Suprapubic skin (tissue), 4 donors: ENCODE measurements around the gene CCT8. TPM values are rescaled to one million over a fixed set of nuclear protein-coding genes. Genes with fewer than 3 reads are reported as not detected.

Experiments used
- DNase-seq, 2 donors: peaks; one replicate each; pipeline ENCODE4 v3.0.0-alpha.2; 2019; ENCODE audit warnings: low spot score in 2 of 2
- H3K27ac ChIP-seq: fragments of 200-600 bp; sonication (generic); one replicate; pipeline ENCODE4 v1.5.1; 2019
- H3K27me3 ChIP-seq: fragments of 200-600 bp; sonication (generic); one replicate; pipeline ENCODE4 v1.5.1; 2019
- H3K36me3 ChIP-seq: fragments of 200-600 bp; sonication (generic); one replicate; pipeline ENCODE4 v1.5.1; 2019
- H3K4me1 ChIP-seq: fragments of 200-600 bp; sonication (generic); one replicate; pipeline ENCODE4 v1.5.1; 2019
- H3K4me3 ChIP-seq: fragments of 200-600 bp; sonication (generic); one replicate; pipeline ENCODE4 v1.5.1; 2019; ENCODE audit warnings: mild to moderate bottlenecking
- H3K9me3 ChIP-seq: fragments of 200-600 bp; sonication (generic); one replicate; pipeline ENCODE4 v1.5.1; 2019
- EP300 ChIP-seq: sonication (generic); formaldehyde crosslinking; IDR thresholded peaks from one replicate; pipeline ENCODE4 v1.6.1; 2017; ENCODE audit warnings: antibody characterized with exemption
- POLR2A ChIP-seq, 2 donors: fragments of 450-650 bp; IDR thresholded peaks; one replicate each; pipeline ENCODE4 v1.6.1; 2017; ENCODE audit warnings: antibody characterized with exemption in 2 of 2, mild to moderate bottlenecking in 2 of 2, moderate library complexity in 2 of 2
- POLR2AphosphoS5 ChIP-seq, 3 donors: sonication (generic); formaldehyde crosslinking; IDR thresholded peaks; one replicate each; pipeline ENCODE4 v1.6.1; 2017; ENCODE audit warnings: antibody characterized with exemption in 3 of 3
- WGBS: methylation state at CpG from one replicate; pipeline ENCODE4 v1.1.5; 2018; 5-methylcytosine and 5-hydroxymethylcytosine counted together
- total RNA-seq, 4 donors: library from RNA; depleted of rRNA; stranded (reverse); fragments of >200 nt; gene quantifications; one replicate each; pipeline ENCODE4 v1.1.0, GENCODE V29; 2016
- TF ChIP-seq, protein P1 (sequence below), 2 donors: fragments of 200-600 bp in 1 of 2; fragments of 450-650 bp in 1 of 2; sonication (generic) in 1 of 2; IDR thresholded peaks; one replicate each; pipeline ENCODE4 v1.5.1; 2016 to 2019; ENCODE audit warnings: antibody characterized with exemption in 2 of 2, mild to moderate bottlenecking in 1 of 2, moderate library complexity in 1 of 2

Gene CCT8
- total RNA-seq, 4 donors from 2014 or later = 92.1 to 99.8 (median 95.7) TPM

DNA sequence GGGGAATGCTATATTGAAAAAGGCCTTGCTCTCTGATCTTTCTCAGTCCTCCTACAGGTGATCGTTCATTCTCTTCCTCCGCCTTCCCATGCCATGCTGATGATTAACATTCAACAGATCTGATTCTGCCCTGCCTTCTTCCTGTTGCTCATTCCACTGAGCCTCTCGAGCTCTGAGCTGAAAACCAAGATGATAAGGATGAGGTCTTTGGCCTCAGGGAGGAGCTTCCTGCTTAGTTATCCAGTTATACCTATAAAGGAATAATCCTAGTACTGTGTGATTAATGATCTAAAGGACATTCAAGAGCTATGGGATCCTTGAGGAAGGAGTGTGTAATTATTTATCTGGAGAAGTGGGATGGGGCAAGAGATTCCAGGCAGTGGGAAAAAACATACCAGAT is 31.8 kb upstream of the CCT8 start:
- Histone ChIP-seq H3K27me3 (no peaks in the 10 kb centered on the region), H3K36me3 (no peaks in the 10 kb centered on the region), H3K27ac (no peak overlapping the region), H3K9me3 (no peaks in the 10 kb centered on the region), H3K4me3 (no peak overlapping the region), H3K4me1 (no peaks in the 10 kb centered on the region)
- WGBS = 82% methylated on average over 3 of the region's 3 CpGs
- DNase-seq = no peak
- TF ChIP-seq, protein P1, sequence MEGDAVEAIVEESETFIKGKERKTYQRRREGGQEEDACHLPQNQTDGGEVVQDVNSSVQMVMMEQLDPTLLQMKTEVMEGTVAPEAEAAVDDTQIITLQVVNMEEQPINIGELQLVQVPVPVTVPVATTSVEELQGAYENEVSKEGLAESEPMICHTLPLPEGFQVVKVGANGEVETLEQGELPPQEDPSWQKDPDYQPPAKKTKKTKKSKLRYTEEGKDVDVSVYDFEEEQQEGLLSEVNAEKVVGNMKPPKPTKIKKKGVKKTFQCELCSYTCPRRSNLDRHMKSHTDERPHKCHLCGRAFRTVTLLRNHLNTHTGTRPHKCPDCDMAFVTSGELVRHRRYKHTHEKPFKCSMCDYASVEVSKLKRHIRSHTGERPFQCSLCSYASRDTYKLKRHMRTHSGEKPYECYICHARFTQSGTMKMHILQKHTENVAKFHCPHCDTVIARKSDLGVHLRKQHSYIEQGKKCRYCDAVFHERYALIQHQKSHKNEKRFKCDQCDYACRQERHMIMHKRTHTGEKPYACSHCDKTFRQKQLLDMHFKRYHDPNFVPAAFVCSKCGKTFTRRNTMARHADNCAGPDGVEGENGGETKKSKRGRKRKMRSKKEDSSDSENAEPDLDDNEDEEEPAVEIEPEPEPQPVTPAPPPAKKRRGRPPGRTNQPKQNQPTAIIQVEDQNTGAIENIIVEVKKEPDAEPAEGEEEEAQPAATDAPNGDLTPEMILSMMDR (IDR thresholded peaks at IDR 0.05) = no peak
- TF ChIP-seq POLR2A (IDR thresholded peaks at IDR 0.05) (no peak), POLR2AphosphoS5 (IDR thresholded peaks at IDR 0.05) (no peak), EP300 (no peak)

DNA sequence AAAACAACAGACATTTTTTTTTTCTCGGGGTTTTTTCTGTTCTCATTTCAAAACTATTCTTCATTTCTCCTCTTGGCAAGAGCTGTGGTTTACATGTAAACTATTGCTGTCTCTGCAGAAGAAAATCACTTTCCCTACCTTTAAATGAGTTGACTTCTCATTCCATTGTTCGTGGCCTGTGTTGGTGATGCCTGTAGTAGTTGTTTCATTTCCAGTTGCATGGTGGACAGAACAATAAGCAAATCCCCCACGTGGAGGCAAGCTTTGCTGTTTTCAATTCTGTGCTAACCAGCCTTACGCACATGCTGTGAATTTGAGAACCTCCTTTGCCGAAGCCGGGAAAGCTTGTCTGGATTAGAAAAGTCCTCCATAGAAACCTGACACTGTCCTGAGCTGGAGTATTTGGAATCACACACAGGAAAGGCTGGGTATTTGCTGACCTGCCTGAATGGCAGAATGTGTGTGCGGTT is 30.8 kb upstream of the CCT8 start:
- Histone ChIP-seq H3K9me3 (no peaks in the 10 kb centered on the region), H3K4me1 (no peaks in the 10 kb centered on the region), H3K36me3 (no peaks in the 10 kb centered on the region), H3K4me3 (no peak overlapping the region), H3K27me3 (no peaks in the 10 kb centered on the region), H3K27ac (no peak overlapping the region)
- no peak for DNase-seq
- TF ChIP-seq POLR2AphosphoS5 (IDR thresholded peaks at IDR 0.05) = no peak
- no peak for TF ChIP-seq POLR2A (IDR thresholded peaks at IDR 0.05)
- TF ChIP-seq, protein P1 (IDR thresholded peaks at IDR 0.05) = no peak
- no peak for TF ChIP-seq EP300
- WGBS = 82% methylated on average over 7 of the region's 7 CpGs

DNA sequence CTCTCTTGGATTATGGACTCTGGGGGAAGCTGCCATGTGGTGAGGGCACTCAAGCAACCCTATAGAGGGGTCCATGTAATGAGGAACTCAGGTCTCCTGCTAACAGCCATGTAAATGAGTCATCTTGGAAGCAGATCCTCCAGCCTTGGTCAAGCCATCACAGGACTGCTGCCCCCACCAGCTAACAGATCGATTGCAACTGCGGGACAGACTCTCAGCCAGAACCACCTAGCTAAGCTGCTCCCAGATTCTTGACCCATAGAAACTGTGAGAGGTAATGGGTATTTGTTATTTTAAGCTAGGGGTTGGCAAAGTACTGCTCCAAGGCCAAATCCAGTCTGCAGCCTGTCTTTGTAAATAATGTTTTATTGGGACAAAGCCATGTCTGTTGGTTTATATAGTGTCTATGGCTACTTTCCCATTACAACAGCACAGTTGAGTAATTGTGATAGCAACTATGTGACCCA is 29.4 kb upstream of the CCT8 start:
- no peak overlapping the region for H3K4me3 ChIP-seq
- H3K4me1 ChIP-seq = no peaks in the 10 kb centered on the region
- whole genome bisulfite sequencing = 100% methylated on average over 2 of the region's 2 CpGs
- H3K36me3 ChIP-seq = no peaks in the 10 kb centered on the region
- H3K27ac ChIP-seq = no peak overlapping the region
- TF ChIP-seq EP300 = no peak
- H3K27me3 ChIP-seq = no peaks in the 10 kb centered on the region
- no peaks in the 10 kb centered on the region for H3K9me3 ChIP-seq
- DNase-seq = no peak

DNA sequence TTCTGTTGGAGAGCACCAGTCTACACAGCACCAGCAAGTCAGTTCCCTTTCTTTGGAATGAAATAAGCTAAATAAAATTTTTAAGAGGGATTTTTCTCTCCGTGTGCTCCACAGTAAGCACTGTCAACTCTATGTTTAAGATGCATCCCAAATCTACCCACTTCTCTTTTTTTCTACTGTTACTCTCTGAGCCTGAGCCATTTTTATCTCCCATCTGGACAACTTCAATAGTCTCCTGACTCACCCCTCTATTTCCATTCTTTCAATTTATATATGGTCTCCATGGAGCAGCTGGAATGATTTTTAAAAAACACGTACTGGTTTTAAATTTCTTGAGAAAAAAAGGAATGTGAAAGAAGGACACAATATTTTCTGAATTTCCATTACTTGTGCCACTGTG is 24.7 kb upstream of the CCT8 start:
- no peak overlapping the region for H3K4me3 ChIP-seq
- no peaks in the 10 kb centered on the region for H3K4me1 ChIP-seq
- H3K27ac ChIP-seq = no peak overlapping the region
- H3K27me3 ChIP-seq = no peaks in the 10 kb centered on the region
- TF ChIP-seq EP300 = no peak
- TF ChIP-seq, protein P1 (IDR thresholded peaks at IDR 0.05) = no peak
- no peak for TF ChIP-seq POLR2A (IDR thresholded peaks at IDR 0.05)
- no peak for TF ChIP-seq POLR2AphosphoS5 (IDR thresholded peaks at IDR 0.05)
- DNase-seq = no peak
- no peaks in the 10 kb centered on the region for H3K9me3 ChIP-seq
- no peaks in the 10 kb centered on the region for H3K36me3 ChIP-seq
- WGBS = 69% methylated on average over 2 of the region's 2 CpGs

DNA sequence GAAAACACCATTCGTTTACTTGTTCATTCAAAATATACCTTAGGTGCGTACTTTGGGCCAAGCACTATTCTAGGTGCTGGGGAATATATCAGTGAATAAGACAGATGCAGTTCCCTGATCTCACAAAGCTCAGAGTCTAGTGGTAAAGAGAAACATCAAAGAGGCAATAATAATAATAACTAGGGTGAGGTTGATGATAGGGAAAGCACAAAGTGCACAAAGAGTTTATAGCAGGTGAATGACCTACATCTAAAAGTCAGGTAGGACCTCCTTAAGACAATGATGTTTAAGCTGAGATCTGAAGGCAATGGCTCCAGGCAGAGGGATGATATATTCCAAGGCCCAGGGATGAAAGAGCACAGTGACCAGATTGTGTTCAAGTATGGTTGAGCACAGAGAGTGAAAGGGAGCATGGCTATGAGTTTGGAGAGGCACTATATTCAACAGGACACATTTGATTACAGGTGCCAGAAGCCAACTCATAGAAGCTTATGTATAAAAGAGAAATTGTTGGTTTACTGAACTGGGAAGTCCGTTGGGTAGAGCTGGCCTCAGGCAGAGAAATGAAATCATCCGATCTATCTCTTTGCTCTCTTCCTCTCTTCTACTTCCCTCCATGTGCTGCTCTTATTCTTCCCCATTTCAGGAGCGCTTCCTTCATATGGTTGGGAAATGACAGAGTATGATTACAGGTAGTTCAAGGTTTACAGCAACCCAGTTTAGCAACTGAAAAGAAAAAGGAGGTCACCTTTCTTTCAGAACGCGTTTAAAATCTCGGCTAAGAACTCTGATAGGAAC is 23.0 kb upstream of the CCT8 start:
- no peaks in the 10 kb centered on the region for H3K36me3 ChIP-seq
- H3K27me3 ChIP-seq = no peaks in the 10 kb centered on the region
- no peak overlapping the region for H3K4me3 ChIP-seq
- WGBS = 81% methylated on average over 8 of the region's 8 CpGs
- H3K4me1 ChIP-seq = peaks cover 5% of the 10 kb centered on the region
- H3K27ac ChIP-seq = no peak overlapping the region
- no peak for DNase-seq
- TF ChIP-seq POLR2AphosphoS5 (IDR thresholded peaks at IDR 0.05) (no peak), EP300 (no peak), POLR2A (IDR thresholded peaks at IDR 0.05) (no peak)
- TF ChIP-seq, protein P1 (IDR thresholded peaks at IDR 0.05) = no peak
- no peaks in the 10 kb centered on the region for H3K9me3 ChIP-seq
